ENCODE results near the gene FAM228A. TPM values are rescaled to one million over a fixed set of nuclear protein-coding genes. Genes with fewer than 3 reads are reported as not detected.

FAM228A gene
- total RNA-seq, 1 experiment from 2014 or later = not detected

DNA sequence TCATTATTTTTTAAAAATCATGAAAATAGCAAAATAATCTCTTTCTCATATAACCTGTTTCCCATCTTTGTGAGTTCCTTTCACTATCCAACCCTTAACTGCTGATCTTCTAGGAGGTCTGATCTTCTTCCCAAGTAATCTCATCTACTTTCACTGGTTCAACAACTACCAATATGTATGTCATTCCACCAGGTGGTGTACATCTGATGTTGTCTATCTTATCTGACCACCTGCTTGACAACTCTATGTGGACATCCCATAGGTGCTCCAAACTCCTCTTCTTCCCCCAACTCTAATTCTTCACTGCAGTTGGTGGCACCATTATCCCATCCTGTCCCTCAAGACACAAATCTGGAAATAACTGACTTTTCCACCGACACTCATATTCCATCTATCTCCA lies 62.5 kb downstream of the FAM228A start:
- Histone ChIP-seq H3K9me2 (replicated peaks; ENCODE audit: insufficient read depth, low read length) (no peaks in the 10 kb centered on the region), H3K27ac (ENCODE audit: low read length) (no peak overlapping the region), H3K4me3 (ENCODE audit: low read length) (no peak overlapping the region), H3K27me3 (ENCODE audit: low read length) (no peaks in the 10 kb centered on the region), H3K4me1 (ENCODE audit: low read length) (peaks cover 16% of the 10 kb centered on the region), H3K4me2 (ENCODE audit: low read depth, low read length, poor library complexity, severe bottlenecking) (no peak overlapping the region), H3K9ac (ENCODE audit: low read length) (no peak overlapping the region), H3K79me2 (ENCODE audit: low read length) (peaks cover 9% of the 10 kb centered on the region), H4K20me1 (ENCODE audit: insufficient read depth, low read depth, low read length) (no peaks in the 10 kb centered on the region), H3K36me3 (ENCODE audit: insufficient read depth, low read length) (peaks cover 14% of the 10 kb centered on the region; the same call in 1 of the 2 replicates), H2AFZ (ENCODE audit: low read length) (no peak overlapping the region), H3K9me3 (ENCODE audit: low read length) (no peaks in the 10 kb centered on the region)
- DNase-seq = no peak

DNA sequence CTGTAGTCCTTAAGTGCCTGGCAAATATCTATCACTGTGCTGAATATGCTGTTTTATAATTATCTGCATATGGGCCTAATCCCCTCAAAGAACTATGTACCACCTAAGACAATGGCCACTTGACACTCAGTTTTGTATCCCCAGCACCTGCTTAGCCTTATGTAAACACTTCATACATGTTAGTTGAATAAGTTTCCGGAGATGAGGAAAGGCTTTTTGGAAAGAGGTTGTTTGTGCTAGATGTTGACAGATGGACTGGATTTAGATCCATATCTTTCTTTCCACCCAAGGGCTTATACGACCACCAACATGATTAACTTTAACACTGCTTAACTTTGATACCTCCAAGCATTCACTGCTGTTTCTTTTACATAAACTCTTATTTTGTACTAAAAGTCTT lies 63.3 kb downstream of the FAM228A start:
- Histone ChIP-seq H3K27ac (ENCODE audit: low read length) (no peak overlapping the region), H3K4me3 (ENCODE audit: low read length) (no peak overlapping the region), H3K9ac (ENCODE audit: low read length) (no peak overlapping the region), H3K9me3 (ENCODE audit: low read length) (no peaks in the 10 kb centered on the region), H3K79me2 (ENCODE audit: low read length) (peaks cover 9% of the 10 kb centered on the region), H3K4me2 (ENCODE audit: low read depth, low read length, poor library complexity, severe bottlenecking) (no peak overlapping the region), H2AFZ (ENCODE audit: low read length) (no peak overlapping the region), H3K9me2 (replicated peaks; ENCODE audit: insufficient read depth, low read length) (no peaks in the 10 kb centered on the region), H3K27me3 (ENCODE audit: low read length) (no peaks in the 10 kb centered on the region), H3K36me3 (ENCODE audit: insufficient read depth, low read length) (peaks cover 17% of the 10 kb centered on the region; the same call in 1 of the 2 replicates), H4K20me1 (ENCODE audit: insufficient read depth, low read depth, low read length) (no peaks in the 10 kb centered on the region), H3K4me1 (ENCODE audit: low read length) (peaks cover 24% of the 10 kb centered on the region)
- no peak for DNase-seq

DNA sequence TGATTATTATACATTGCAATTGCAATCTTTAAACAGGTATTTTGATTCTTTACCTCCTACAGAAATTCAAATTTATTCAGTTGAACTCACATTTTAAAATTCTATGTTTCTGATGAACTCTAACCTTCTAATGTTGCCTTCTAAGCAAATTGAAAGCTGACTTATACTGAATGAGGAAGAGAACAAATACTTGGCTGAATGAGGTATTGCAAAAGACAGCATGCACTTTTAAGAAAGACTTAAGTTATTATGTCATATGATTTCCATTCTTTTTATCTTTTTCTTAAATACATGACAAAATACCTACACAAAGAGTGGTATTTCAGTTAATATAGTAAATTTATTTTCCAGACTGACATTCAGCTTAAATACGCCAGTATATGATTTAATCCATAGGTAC lies 64.7 kb downstream of the FAM228A start:
- Histone ChIP-seq H3K27ac (ENCODE audit: low read length) (no peak overlapping the region), H3K27me3 (ENCODE audit: low read length) (no peaks in the 10 kb centered on the region), H3K79me2 (ENCODE audit: low read length) (peaks cover 6% of the 10 kb centered on the region; the same call in 1 of the 2 replicates), H4K20me1 (ENCODE audit: insufficient read depth, low read depth, low read length) (no peaks in the 10 kb centered on the region), H3K9me2 (replicated peaks; ENCODE audit: insufficient read depth, low read length) (no peaks in the 10 kb centered on the region), H3K9me3 (ENCODE audit: low read length) (no peaks in the 10 kb centered on the region), H2AFZ (ENCODE audit: low read length) (no peak overlapping the region), H3K9ac (ENCODE audit: low read length) (no peak overlapping the region), H3K36me3 (ENCODE audit: insufficient read depth, low read length) (peaks cover 20% of the 10 kb centered on the region), H3K4me2 (ENCODE audit: low read depth, low read length, poor library complexity, severe bottlenecking) (no peak overlapping the region), H3K4me1 (ENCODE audit: low read length) (peaks cover 36% of the 10 kb centered on the region), H3K4me3 (ENCODE audit: low read length) (no peak overlapping the region)
- DNase-seq = no peak

Other genes starting within 250 kb of the FAM228A start
- 17.1 and 34.5 TPM in 2 replicates for gene ATAD2B, start 247.9 kb upstream of the FAM228A start, total RNA-seq (2014; rRNA removed; shearing (Covaris generic); ENCODE audit: low replicate concordance)
- gene UBXN2A, start 234.6 kb upstream of the FAM228A start, total RNA-seq (2014; rRNA removed; shearing (Covaris generic); ENCODE audit: low replicate concordance) = 11.0 and 12.0 TPM in 2 replicates
- not detected in 2 replicates for gene MFSD2B, start 165.0 kb upstream of the FAM228A start, total RNA-seq (2014; rRNA removed; shearing (Covaris generic); ENCODE audit: low replicate concordance)
- 8.8 and 24.3 TPM in 2 replicates for gene WDCP, start 127.7 kb upstream of the FAM228A start, total RNA-seq (2014; rRNA removed; shearing (Covaris generic); ENCODE audit: low replicate concordance)
- gene FKBP1B, start 125.3 kb upstream of the FAM228A start, total RNA-seq (2014; rRNA removed; shearing (Covaris generic); ENCODE audit: low replicate concordance) = 0.71 and 3.6 TPM in 2 replicates
- gene SF3B6, start 98.7 kb upstream of the FAM228A start, total RNA-seq (2014; rRNA removed; shearing (Covaris generic); ENCODE audit: low replicate concordance) = 181 and 285 TPM in 2 replicates
- 3.4 and 13.5 TPM in 2 replicates for gene TP53I3, start 90.2 kb upstream of the FAM228A start, total RNA-seq (2014; rRNA removed; shearing (Covaris generic); ENCODE audit: low replicate concordance)
- 2.1 TPM in 1 of 2 replicates, not detected in the other for gene PFN4, start 51.7 kb upstream of the FAM228A start, total RNA-seq (2014; rRNA removed; shearing (Covaris generic); ENCODE audit: low replicate concordance)
- gene FAM228B, start 51.6 kb upstream of the FAM228A start, total RNA-seq (2014; rRNA removed; shearing (Covaris generic); ENCODE audit: low replicate concordance) = 6.4 and 16.8 TPM in 2 replicates
- 96.0 and 126 TPM in 2 replicates for gene ITSN2, start 185.5 kb downstream of the FAM228A start, total RNA-seq (2014; rRNA removed; shearing (Covaris generic); ENCODE audit: low replicate concordance)